Hepatocyte (in vitro differentiated cells): Measurements from ENCODE around the gene GLS. TPM values are rescaled to one million over a fixed set of nuclear protein-coding genes. Genes with fewer than 3 reads are reported as not detected.
A peak's percentile ranks its signal among the peaks of the same experiment; 100 is the strongest.

Source experiments
- DNase-seq: peaks from one replicate; pipeline ENCODE4 v3.0.0-alpha.2; 2016; ENCODE audit warnings: low spot score
- H2AFZ ChIP-seq: fragments of 200-600 bp; sonication (generic); 2 replicates; pipeline ENCODE4 v1.6.0; 2016; ENCODE audit warnings: antibody characterized with exemption, mild to moderate bottlenecking
- H3K27ac ChIP-seq: fragments of 200-600 bp; sonication (generic); 2 replicates; pipeline ENCODE4 v1.5.1; 2016; ENCODE audit warnings: mild to moderate bottlenecking
- H3K27me3 ChIP-seq: fragments of 200-600 bp; sonication (generic); 2 replicates; pipeline ENCODE4 v1.6.1; 2016
- H3K36me3 ChIP-seq: fragments of 200-600 bp; sonication (generic); replicated peaks from 2 replicates; pipeline ENCODE4 v1.5.1; 2016; ENCODE audit warnings: low read depth; ENCODE audit not compliant: insufficient read depth
- H3K4me1 ChIP-seq: fragments of 200-600 bp; sonication (generic); 2 replicates; pipeline ENCODE4 v1.5.1; 2016; ENCODE audit warnings: mild to moderate bottlenecking, moderate library complexity; ENCODE audit not compliant: insufficient read depth
- H3K4me2 ChIP-seq: fragments of 200-600 bp; sonication (generic); 2 replicates; pipeline ENCODE4 v1.6.0; 2016
- H3K4me3 ChIP-seq: fragments of 200-600 bp; sonication (generic); 2 replicates; pipeline ENCODE4 v1.5.1; 2016; ENCODE audit warnings: mild to moderate bottlenecking
- H3K79me2 ChIP-seq: fragments of 200-600 bp; sonication (generic); 2 replicates; pipeline ENCODE4 v1.6.0; 2017; ENCODE audit warnings: mild to moderate bottlenecking
- H3K9me2 ChIP-seq: fragments of 200-600 bp; sonication (generic); replicated peaks from 2 replicates; pipeline ENCODE4 v1.6.0; 2017; ENCODE audit warnings: mild to moderate bottlenecking; ENCODE audit not compliant: insufficient read depth
- H3K9me3 ChIP-seq: fragments of 200-600 bp; sonication (generic); 2 replicates; pipeline ENCODE4 v1.5.1; 2016; ENCODE audit warnings: low read depth, mild to moderate bottlenecking
- H4K20me1 ChIP-seq: fragments of 200-600 bp; sonication (generic); 2 replicates; pipeline ENCODE4 v1.6.0; 2016; ENCODE audit warnings: mild to moderate bottlenecking; ENCODE audit not compliant: insufficient read depth, poor library complexity, severe bottlenecking
- EZH2 ChIP-seq: fragments of 200-600 bp; sonication (generic); IDR thresholded peaks from 2 replicates; pipeline ENCODE4 v1.6.1; 2016; ENCODE audit warnings: antibody characterized with exemption, mild to moderate bottlenecking, borderline replicate concordance
- EZH2phosphoT487 ChIP-seq: fragments of 200-600 bp; sonication (generic); IDR thresholded peaks from one replicate; pipeline ENCODE4 v1.6.1; 2018; ENCODE audit warnings: antibody characterized with exemption, mild to moderate bottlenecking, low read depth, moderate library complexity; ENCODE audit not compliant: unreplicated experiment, severe bottlenecking
- WGBS: methylation state at CpG from one replicate; pipeline ENCODE4 v1.1.6; 2016; ENCODE audit warnings: low lambda C conversion rate; ENCODE audit errors: missing lambda C conversion rate; 5-methylcytosine and 5-hydroxymethylcytosine counted together
- polyA plus RNA-seq: library from polyadenylated mRNA; unstranded; fragments of >200 nt; fragmentation: Nextera tagmentation; extraction: Ambion mirVana; gene quantifications from 2 replicates; pipeline ENCODE4 v1.2.1, GENCODE V29; 2016
- total RNA-seq: library from RNA; depleted of rRNA; stranded (reverse); fragments of >200 nt; gene quantifications from 2 replicates; pipeline ENCODE4 v1.2.3, GENCODE V29; 2014
- TF ChIP-seq, protein P1 (sequence below): fragments of 200-600 bp; sonication (generic); IDR thresholded peaks from 2 replicates; pipeline ENCODE4 v1.5.1; 2016; ENCODE audit warnings: antibody characterized with exemption, mild to moderate bottlenecking; ENCODE audit not compliant: poor library complexity

GLS gene
- total and polyA plus RNA-seq, 2 experiments from 2014 or later, result 78.8 to 460 TPM

DNA sequence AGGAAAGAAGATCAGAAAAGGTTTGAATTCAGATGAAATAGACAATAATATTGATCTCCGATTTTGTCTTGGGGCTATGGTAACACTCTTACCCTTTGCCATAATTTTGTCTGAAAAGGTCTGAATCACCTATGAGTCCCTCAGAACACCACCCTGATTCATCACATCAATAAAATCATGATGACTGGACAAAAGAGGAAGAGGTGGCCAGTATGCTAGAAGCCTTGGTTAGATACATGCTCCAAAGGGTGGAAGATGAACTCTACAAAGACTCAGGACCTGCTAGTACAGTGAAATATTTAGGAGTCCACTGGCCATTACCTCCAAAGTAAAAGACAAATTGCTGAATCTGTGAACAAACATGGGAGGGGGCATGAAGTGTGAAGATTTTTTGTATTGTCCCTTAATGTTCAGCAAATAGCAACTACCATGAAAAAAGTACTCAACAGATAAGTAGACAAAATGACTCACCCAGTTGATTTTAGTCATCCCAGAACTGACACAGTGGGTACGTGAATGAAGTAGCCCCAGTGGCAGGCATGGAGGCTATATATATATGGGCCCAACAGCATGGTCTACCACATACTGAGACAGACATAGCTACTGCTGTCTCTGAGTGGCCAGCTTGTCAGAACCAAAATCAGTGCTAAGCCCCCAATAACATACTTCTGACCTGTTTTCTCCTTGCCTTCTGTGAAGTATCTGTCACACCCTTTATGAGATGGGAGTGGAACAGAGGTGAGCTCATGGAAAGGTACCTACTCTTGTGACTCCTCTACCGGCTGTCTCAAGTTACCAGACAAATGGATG lies 36.5 kb upstream of the GLS start:
- H3K79me2 ChIP-seq, result no peaks in the 10 kb centered on the region
- peaks cover 5% of the 10 kb centered on the region for H3K4me1 ChIP-seq
- H3K27ac ChIP-seq, result peak overlapping the region; percentile 33
- no peaks in the 10 kb centered on the region for H3K36me3 ChIP-seq
- H3K27me3 ChIP-seq, result no peaks in the 10 kb centered on the region
- 84% methylated on average over 3 of the region's 3 CpGs for WGBS
- TF ChIP-seq, protein P1, sequence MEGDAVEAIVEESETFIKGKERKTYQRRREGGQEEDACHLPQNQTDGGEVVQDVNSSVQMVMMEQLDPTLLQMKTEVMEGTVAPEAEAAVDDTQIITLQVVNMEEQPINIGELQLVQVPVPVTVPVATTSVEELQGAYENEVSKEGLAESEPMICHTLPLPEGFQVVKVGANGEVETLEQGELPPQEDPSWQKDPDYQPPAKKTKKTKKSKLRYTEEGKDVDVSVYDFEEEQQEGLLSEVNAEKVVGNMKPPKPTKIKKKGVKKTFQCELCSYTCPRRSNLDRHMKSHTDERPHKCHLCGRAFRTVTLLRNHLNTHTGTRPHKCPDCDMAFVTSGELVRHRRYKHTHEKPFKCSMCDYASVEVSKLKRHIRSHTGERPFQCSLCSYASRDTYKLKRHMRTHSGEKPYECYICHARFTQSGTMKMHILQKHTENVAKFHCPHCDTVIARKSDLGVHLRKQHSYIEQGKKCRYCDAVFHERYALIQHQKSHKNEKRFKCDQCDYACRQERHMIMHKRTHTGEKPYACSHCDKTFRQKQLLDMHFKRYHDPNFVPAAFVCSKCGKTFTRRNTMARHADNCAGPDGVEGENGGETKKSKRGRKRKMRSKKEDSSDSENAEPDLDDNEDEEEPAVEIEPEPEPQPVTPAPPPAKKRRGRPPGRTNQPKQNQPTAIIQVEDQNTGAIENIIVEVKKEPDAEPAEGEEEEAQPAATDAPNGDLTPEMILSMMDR, result no peak
- TF ChIP-seq EZH2phosphoT487, result no peak
- TF ChIP-seq EZH2, result no peak
- H3K9me2 ChIP-seq, result no peaks in the 10 kb centered on the region
- no peak overlapping the region for H2AFZ ChIP-seq
- no peak overlapping the region for H3K4me3 ChIP-seq
- no peaks in the 10 kb centered on the region for H4K20me1 ChIP-seq
- no peak for DNase-seq
- no peaks in the 10 kb centered on the region for H3K9me3 ChIP-seq
- no peak overlapping the region for H3K4me2 ChIP-seq

- Histone ChIP-seq H3K27ac (peak overlapping the region; percentile 33), H3K9me3 (no peaks in the 10 kb centered on the region), H3K27me3 (no peaks in the 10 kb centered on the region), H3K79me2 (no peaks in the 10 kb centered on the region), H3K36me3 (no peaks in the 10 kb centered on the region), H2AFZ (no peak overlapping the region), H4K20me1 (no peaks in the 10 kb centered on the region), H3K4me3 (no peak overlapping the region), H3K9me2 (no peaks in the 10 kb centered on the region), H3K4me1 (peaks cover 5% of the 10 kb centered on the region), H3K4me2 (no peak overlapping the region)
- WGBS, result 95% methylated on average over 4 of the region's 4 CpGs
- no peak for DNase-seq
- no peak for TF ChIP-seq EZH2
- no peak for TF ChIP-seq EZH2phosphoT487
- TF ChIP-seq, protein P1, result no peak
Observed at GRCh38 chr2:190844700-190845401, 35.8 kb upstream of the GLS start.

- no peak overlapping the region for H3K4me2 ChIP-seq
Observed at GRCh38 chr2:190846746-190847145, 33.9 kb upstream of the GLS start.

More at GRCh38 chr2:190846746-190847145, 33.9 kb upstream of the GLS start:
- Histone ChIP-seq H3K9me3 (no peaks in the 10 kb centered on the region), H3K4me1 (peaks cover 5% of the 10 kb centered on the region), H3K4me3 (no peak overlapping the region), H3K27me3 (no peaks in the 10 kb centered on the region), H4K20me1 (no peaks in the 10 kb centered on the region), H2AFZ (no peak overlapping the region), H3K9me2 (no peaks in the 10 kb centered on the region), H3K79me2 (no peaks in the 10 kb centered on the region), H3K36me3 (no peaks in the 10 kb centered on the region), H3K27ac (no peak overlapping the region)
- DNase-seq, result no peak
- WGBS, result 82% methylated on average over 7 of the region's 7 CpGs
- TF ChIP-seq EZH2 (no peak), EZH2phosphoT487 (no peak)
- TF ChIP-seq, protein P1, result no peak
